Prostate gland (tissue), 2 donors: ENCODE data around the gene CREB5.

Experiments used
- CTCF ChIP-seq, 4 experiments: fragments of 200-600 bp in 2 of 4; fragments of 450-650 bp in 2 of 4; sonication (generic) in 2 of 4; IDR thresholded peaks; 1 replicate in 3 of 4; 2 replicates in 1 of 4; pipeline ENCODE4 v1.5.1; 2016 to 2019; ENCODE audit warnings: antibody characterized with exemption in 4 of 4, mild to moderate bottlenecking in 2 of 4, moderate library complexity in 2 of 4
- POLR2AphosphoS5 ChIP-seq: sonication (generic); formaldehyde crosslinking; IDR thresholded peaks from one replicate; pipeline ENCODE4 v1.6.1; 2017; ENCODE audit warnings: antibody characterized with exemption

DNA sequence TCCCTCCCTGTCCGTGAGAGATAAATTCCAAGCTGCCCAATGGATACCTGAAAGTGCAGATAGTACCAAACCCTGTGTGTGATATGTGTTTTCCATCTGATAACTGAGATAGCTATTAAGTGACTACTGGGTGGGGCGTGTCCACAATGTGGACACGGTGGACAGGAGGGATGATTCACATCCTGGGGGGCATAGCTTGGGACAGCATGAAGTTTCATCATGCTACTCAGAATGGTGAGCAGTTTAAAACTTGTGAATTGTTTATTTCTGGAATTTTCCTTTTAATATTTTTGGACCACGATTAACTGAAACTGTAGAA is 158.6 kb downstream of the CREB5 start:
- no peak for TF ChIP-seq CTCF (IDR thresholded peaks at IDR 0.05)
- no peak for TF ChIP-seq POLR2AphosphoS5
